ENCODE data around the gene ERAP2.

GRCh38 chr5:96927008-96927407 is 50.7 kb downstream of the ERAP2 start:
- TF ChIP-seq, protein P1, sequence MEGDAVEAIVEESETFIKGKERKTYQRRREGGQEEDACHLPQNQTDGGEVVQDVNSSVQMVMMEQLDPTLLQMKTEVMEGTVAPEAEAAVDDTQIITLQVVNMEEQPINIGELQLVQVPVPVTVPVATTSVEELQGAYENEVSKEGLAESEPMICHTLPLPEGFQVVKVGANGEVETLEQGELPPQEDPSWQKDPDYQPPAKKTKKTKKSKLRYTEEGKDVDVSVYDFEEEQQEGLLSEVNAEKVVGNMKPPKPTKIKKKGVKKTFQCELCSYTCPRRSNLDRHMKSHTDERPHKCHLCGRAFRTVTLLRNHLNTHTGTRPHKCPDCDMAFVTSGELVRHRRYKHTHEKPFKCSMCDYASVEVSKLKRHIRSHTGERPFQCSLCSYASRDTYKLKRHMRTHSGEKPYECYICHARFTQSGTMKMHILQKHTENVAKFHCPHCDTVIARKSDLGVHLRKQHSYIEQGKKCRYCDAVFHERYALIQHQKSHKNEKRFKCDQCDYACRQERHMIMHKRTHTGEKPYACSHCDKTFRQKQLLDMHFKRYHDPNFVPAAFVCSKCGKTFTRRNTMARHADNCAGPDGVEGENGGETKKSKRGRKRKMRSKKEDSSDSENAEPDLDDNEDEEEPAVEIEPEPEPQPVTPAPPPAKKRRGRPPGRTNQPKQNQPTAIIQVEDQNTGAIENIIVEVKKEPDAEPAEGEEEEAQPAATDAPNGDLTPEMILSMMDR (IDR thresholded peaks at IDR 0.05): no peak
- no peak for TF ChIP-seq POLR2AphosphoS5 (IDR thresholded peaks at IDR 0.05)
- no peak for TF ChIP-seq EP300 (IDR thresholded peaks at IDR 0.05; ENCODE audit: low read depth)
- no peak for TF ChIP-seq POLR2A (IDR thresholded peaks at IDR 0.05)

Measured in transverse colon (tissue), 4 donors.